Heart right ventricle (tissue), 16 donors: ENCODE measurements around the gene SBF2. TPM values are rescaled to one million over a fixed set of nuclear protein-coding genes. Genes with fewer than 3 reads are reported as not detected.

Experiments
- ATAC-seq, 8 donors: fragments of 200-7000 bp; cut with Tn5 transposase; one replicate each; pipeline ENCODE4 v1.9.1; 2020; ENCODE audit warnings: mild to moderate bottlenecking in 8 of 8, moderate library complexity in 8 of 8, moderate number of reproducible peaks in 1 of 8
- DNase-seq, 2 donors: peaks; one replicate each; pipeline ENCODE4 v3.0.0-alpha.2; 2020
- H3K27ac ChIP-seq, 10 donors: fragments of 200-600 bp; sonication (generic) in 2 of 10; one replicate each; pipeline versions ENCODE4 v1.5.0 to v1.8.0; 2020 to 2022; ENCODE audit warnings: mild to moderate bottlenecking in 3 of 10
- H3K27me3 ChIP-seq, 7 donors: fragments of 200-600 bp; one replicate each; pipeline ENCODE4 v1.8.0; 2021 to 2022; ENCODE audit warnings: mild to moderate bottlenecking in 2 of 7
- H3K36me3 ChIP-seq, 9 donors: fragments of 200-600 bp; sonication (generic) in 1 of 9; one replicate each; pipeline versions ENCODE4 v1.5.0 to v1.8.0; 2020 to 2022; ENCODE audit warnings: mild to moderate bottlenecking in 2 of 9
- H3K4me1 ChIP-seq, 9 donors: fragments of 200-600 bp; sonication (generic) in 1 of 9; one replicate each; pipeline versions ENCODE4 v1.5.0 to v1.8.0; 2020 to 2022; ENCODE audit warnings: mild to moderate bottlenecking in 4 of 9
- H3K4me3 ChIP-seq, 10 donors: fragments of 200-600 bp; sonication (generic) in 2 of 10; one replicate each; pipeline versions ENCODE4 v1.5.0 to v1.8.0; 2020 to 2022; ENCODE audit warnings: mild to moderate bottlenecking in 7 of 10, moderate library complexity in 2 of 10
- H3K9me3 ChIP-seq, 11 donors: fragments of 200-600 bp in 10 of 11; sonication (generic) in 2 of 11; one replicate each; pipeline versions ENCODE4 v1.5.0 to v1.8.0; 2013 to 2022; ENCODE audit warnings: mild to moderate bottlenecking in 2 of 11, control low read depth in 1 of 11, moderate library complexity in 1 of 11
- CTCF ChIP-seq, 9 donors: fragments of 200-600 bp; sonication (generic) in 2 of 9; IDR thresholded peaks; one replicate each; pipeline versions ENCODE4 v1.5.0 to v1.8.0; 2021 to 2022; ENCODE audit warnings: antibody characterized with exemption in 9 of 9, mild to moderate bottlenecking in 5 of 9, moderate library complexity in 1 of 9
- WGBS, 2 donors: extraction: QIAGEN DNeasy Blood & Tissue Kit; methylation state at CpG; one replicate each; pipeline ENCODE4 v1.1.7; 2013; ENCODE audit warnings: inconsistent platforms in 1 of 2; 5-methylcytosine and 5-hydroxymethylcytosine counted together
- intact Hi-C, 10 donors: fragments of 100-400 bp; cut with DNase I; formaldehyde crosslinking; loops; one replicate each; pipeline versions ENCODE4 v1.11.1 to v1.14.2; 2022
- polyA plus RNA-seq, 2 donors: library from polyadenylated mRNA; stranded (reverse); fragments of 200-250 nt; gene quantifications; one replicate each; pipeline ENCODE4 v1.2.3, GENCODE V29; 2013
- total RNA-seq, 10 donors: library from RNA; stranded (reverse); fragmentation: NEBNext Ultra II Directional in 3 of 10; extraction: Animal tissue kit (Norgen Biotek cat#: 25700) in 3 of 10; gene quantifications; one replicate each; pipeline versions ENCODE4 v1.2.1 to v1.2.4, GENCODE V29; 2021 to 2023
- donor health status: Arrhythmogenic right ventricular cardiomyopathy.
- donor health status: ischemic (EF 13 %, LVEDD 7.1; RV severe dilation, severe dysfunction).
- donor health status: healthy with polysubstance abuse.
- donor health status: DM: no; HTN: yes; CAD: no.
- donor health status: DM: no; HTN: no; CAD: no.
- donor health status: ischemic (EF 25% LVEDD 6.9; RV normal size, moderate dysfunction).
- donor health status: ischemic (EF 25% LVEDD 5.7; RV mildly dilated, moderate dysfunction).
- donor health status: healthy.
- donor health status: DM: yes; HTN: yes; CAD: no.
- donor health status: Ischemic cardiomyopathy.
- donor health status: ischemic (EF 35%, LVEDD 5.7; RV mildly dilated, moderate dysfunction).
- donor health status: nonischemic (EF 11% LVEDD 7.7; RV severe dilation, severe dysfunction).
- donor health status: DM: yes; HTN: yes; CAD: no.
- donor health status: PGD.
- donor health status: ischemic (EF 29% LVEDD 5.4; RV normal size, mild dysfunction).
- donor health status: nonischemic (EF 23%, LVEDD 6.1; RV moderate dilation, normal function).

SBF2 gene
- total and polyA plus RNA-seq, 12 donors = 8.9 to 27.1 (median 21.2) TPM

DNA sequence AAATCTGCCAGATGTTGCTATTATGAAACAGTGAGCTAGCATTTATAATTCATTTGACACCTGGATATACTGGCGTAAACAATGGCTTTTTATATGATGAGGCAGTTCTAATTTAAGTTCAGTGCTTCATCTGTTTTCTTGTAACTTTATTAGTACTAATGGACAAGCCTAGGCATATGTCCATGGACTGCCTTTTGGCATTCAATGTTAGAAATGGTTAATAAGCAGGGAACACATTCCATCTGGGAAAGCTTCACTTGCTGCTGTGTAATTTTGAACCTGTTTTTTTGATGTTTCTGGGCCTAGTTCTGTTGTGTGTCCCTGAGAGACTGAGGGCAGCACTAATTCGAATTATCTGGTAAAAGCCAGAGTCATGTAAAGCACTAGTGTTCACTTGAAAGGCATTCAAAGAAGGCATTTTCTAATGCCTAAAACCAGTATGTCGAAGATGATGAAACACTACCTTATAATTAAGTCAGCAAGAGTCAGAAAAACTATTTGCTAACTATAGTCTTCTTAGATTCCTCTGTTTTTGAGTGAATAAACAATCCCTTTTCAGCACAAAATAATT, 491.6 kb downstream of the SBF2 start:
- DNase-seq = no peak
- no peak for TF ChIP-seq CTCF (IDR thresholded peaks at IDR 0.05)
- Histone ChIP-seq H3K4me3 (no peak overlapping the region), H3K9me3 (no peaks in the 10 kb centered on the region), H3K27ac (peak overlapping the region in 8 of 10 donors; percentile 13 to 84 (median 70)), H3K36me3 (peaks cover 0 to 35% (median 10%) of the 10 kb centered on the region in 9 donors), H3K27me3 (no peaks in the 10 kb centered on the region), H3K4me1 (peaks cover 7 to 39% (median 34%) of the 10 kb centered on the region in 9 donors)
- 40 to 41% methylated on average over 3 of the region's 3 CpGs for WGBS, 2 donors
- intact Hi-C loops = no loop called here
- ATAC-seq = peak in 7 of 8 donors; percentile 62 to 89 (median 86)

GRCh38 chr11:9799886-9800285, 494.1 kb downstream of the SBF2 start:
- ATAC-seq = no peak
- no peak for DNase-seq
- Histone ChIP-seq H3K4me1 (peaks cover 10 to 45% (median 34%) of the 10 kb centered on the region in 9 donors), H3K9me3 (no peaks in the 10 kb centered on the region), H3K27ac (no peak overlapping the region), H3K27me3 (no peaks in the 10 kb centered on the region), H3K36me3 (peaks cover 0 to 27% (median 0%) of the 10 kb centered on the region in 9 donors), H3K4me3 (no peak overlapping the region)
- WGBS, 2 donors = 95 to 96% methylated on average over 3 of the region's 3 CpGs
- intact Hi-C loops = no loop called here
- TF ChIP-seq CTCF (IDR thresholded peaks at IDR 0.05) = no peak

DNA sequence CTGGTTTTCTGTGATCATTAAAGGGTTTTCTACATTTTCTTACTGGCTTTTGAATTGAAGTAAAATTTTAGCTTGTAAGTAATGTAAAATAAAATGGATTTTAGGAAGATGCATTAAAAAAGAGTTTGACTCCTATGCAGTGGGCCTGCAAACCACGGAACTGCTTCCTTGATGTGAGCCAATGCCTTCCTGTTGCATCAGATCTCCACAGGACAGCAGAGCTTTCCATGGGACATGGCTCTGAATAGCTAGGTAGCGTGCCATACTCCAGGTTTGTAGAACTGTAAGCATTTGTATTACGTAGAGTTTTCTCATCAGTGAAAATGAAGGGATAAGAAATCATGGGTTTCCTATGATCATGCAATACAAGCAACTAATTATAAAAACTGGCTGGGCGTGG, 496.7 kb downstream of the SBF2 start:
- Histone ChIP-seq H3K4me1 (peaks cover 0 to 19% (median 11%) of the 10 kb centered on the region in 9 donors), H3K36me3 (peaks cover 0 to 50% (median 0%) of the 10 kb centered on the region in 9 donors), H3K27me3 (no peaks in the 10 kb centered on the region), H3K9me3 (no peaks in the 10 kb centered on the region), H3K27ac (peak overlapping the region in 1 of 10 donors; percentile 8), H3K4me3 (no peak overlapping the region)
- WGBS, 2 donors = 93% methylated on average over 4 of the region's 4 CpGs
- intact Hi-C loops = no loop called here
- ATAC-seq = no peak
- no peak for TF ChIP-seq CTCF (IDR thresholded peaks at IDR 0.05)
- DNase-seq = no peak

- peak overlapping the region in 1 of 10 donors; percentile 8 for H3K27ac ChIP-seq
- no peaks in the 10 kb centered on the region for H3K27me3 ChIP-seq
- TF ChIP-seq CTCF (IDR thresholded peaks at IDR 0.05) = no peak
- H3K4me1 ChIP-seq = peaks cover 0 to 15% (median 6%) of the 10 kb centered on the region in 9 donors
- peaks cover 0 to 51% (median 0%) of the 10 kb centered on the region in 9 donors for H3K36me3 ChIP-seq
- intact Hi-C loops = no loop called here
- no peak for DNase-seq
- H3K4me3 ChIP-seq = no peak overlapping the region
- ATAC-seq = peak in 1 of 8 donors; percentile 33
- no peaks in the 10 kb centered on the region for H3K9me3 ChIP-seq
- WGBS, 2 donors = 87 to 92% methylated on average over 5 of the region's 5 CpGs
These were observed 497.2 kb downstream of the SBF2 start for GRCh38 chr11:9796854-9797253.
